HUES48 (cell line): ENCODE results near the gene ATXN7L1.
A peak's percentile ranks its signal among the peaks of the same experiment; 100 is the strongest.

Source experiments
- H3K27ac ChIP-seq: one replicate; pipeline ENCODE4 v1.7.0; 2013; ENCODE audit warnings: low read depth, low read length, inconsistent platforms
- H3K27me3 ChIP-seq: 2 replicates; pipeline ENCODE4 v1.6.1; 2013; ENCODE audit warnings: mild to moderate bottlenecking, low read length; ENCODE audit not compliant: control insufficient read depth, insufficient read depth
- H3K36me3 ChIP-seq: 2 replicates; pipeline ENCODE4 v1.6.1; 2013; ENCODE audit warnings: low read length; ENCODE audit not compliant: control insufficient read depth, insufficient read depth
- H3K4me1 ChIP-seq: 2 replicates; pipeline ENCODE4 v1.6.1; 2013; ENCODE audit warnings: mild to moderate bottlenecking, low read length; ENCODE audit not compliant: control insufficient read depth, insufficient read depth
- H3K4me3 ChIP-seq: 2 replicates; pipeline ENCODE4 v1.5.1; 2013; ENCODE audit warnings: mild to moderate bottlenecking, low read depth, low read length
- H3K9ac ChIP-seq: 2 replicates; pipeline ENCODE4 v1.6.1; 2013; ENCODE audit warnings: mild to moderate bottlenecking, low read depth, low read length, moderate library complexity
- H3K9me3 ChIP-seq: 2 replicates; pipeline ENCODE4 v1.6.1; 2013; ENCODE audit warnings: low read length; ENCODE audit not compliant: control insufficient read depth, insufficient read depth

The ATXN7L1 gene

DNA sequence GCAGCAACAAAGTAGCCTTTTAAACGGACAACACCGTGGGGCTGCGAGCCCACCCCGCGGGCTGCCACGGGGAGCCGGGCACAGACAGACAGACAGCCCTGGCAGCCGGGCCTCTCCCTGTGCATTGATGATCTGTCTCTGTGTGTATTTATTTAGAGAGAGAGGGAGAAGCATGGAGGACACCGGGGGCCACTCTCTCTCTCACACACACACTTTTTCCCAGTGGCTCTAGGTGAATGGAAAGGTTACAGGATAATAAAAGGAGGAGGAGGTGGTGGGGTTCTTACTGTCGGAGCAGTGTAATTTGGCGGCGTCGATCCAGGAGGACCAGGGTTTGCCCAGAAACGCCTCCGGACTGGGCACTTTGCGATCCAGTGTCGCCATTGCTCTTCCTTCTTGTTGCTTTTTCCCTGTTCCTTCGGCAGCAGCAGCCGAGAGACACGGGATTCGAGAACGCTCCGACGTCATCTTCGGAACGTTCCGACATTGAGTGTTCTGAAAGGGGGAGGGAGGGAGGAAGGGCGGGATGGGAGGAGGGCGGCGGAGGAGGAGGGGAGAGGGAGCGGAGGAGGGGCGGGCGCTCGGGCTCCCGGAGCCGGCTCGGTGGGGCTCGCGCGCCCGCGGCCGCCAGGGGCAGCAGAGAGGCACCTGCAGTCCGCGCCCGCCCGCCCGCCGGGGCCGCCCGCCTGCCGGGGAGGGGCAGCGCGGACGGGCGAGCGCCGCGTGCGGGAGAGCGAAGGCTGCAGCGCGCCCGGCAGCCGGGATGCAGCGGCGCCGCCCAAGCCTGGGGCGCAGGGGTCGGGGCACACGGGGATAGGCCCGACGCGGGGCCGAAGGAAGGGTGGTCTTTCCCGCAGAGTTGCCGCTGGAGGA is at the start of gene ATXN7L1:
TSS of gene ATXN7L1 (minus strand) at position 509 of the 873 bp plus-strand sequence. CDS start at position 468, 41 bp downstream.
- Histone ChIP-seq H3K9ac (peak within 1 kb of the TSS; percentile 97), H3K4me1 (peaks cover 36% of the 10 kb centered on the region)

DNA sequence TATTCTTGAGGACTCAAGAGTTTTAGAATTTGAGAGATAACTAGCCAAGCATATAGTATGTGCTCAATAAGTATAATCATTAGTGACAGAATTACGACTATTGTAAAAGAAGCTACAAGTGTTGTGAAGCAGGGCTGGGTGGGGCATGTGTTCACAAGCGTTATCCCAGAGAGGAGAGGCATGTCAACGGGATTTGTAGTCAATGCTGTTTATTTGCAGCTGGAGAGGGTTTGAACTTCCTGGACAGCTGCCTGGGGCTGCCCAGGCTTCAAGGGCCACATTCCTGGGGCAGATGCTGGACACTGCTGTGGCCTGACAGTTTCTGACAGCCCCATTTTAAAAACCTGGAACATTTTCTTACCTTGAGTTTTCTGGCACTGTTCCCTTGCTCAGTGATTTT is 49.7 kb upstream of the ATXN7L1 start:
- Histone ChIP-seq H3K27me3 (no peaks in the 10 kb centered on the region), H3K9ac (no peak overlapping the region), H3K9me3 (no peaks in the 10 kb centered on the region; the same call in 1 of the 2 replicates), H3K4me1 (no peaks in the 10 kb centered on the region), H3K27ac (no peak overlapping the region), H3K36me3 (no peaks in the 10 kb centered on the region), H3K4me3 (no peak overlapping the region)

More for the DNA sequence above, at the start of gene ATXN7L1:
- Histone ChIP-seq H3K36me3 (peaks cover 17% of the 10 kb centered on the region; the same call in 1 of the 2 replicates), H3K27ac (peak within 1 kb of the TSS; percentile 79), H3K27me3 (peaks cover 21% of the 10 kb centered on the region), H3K9me3 (no peaks in the 10 kb centered on the region), H3K4me3 (peak within 1 kb of the TSS; percentile 92)

DNA sequence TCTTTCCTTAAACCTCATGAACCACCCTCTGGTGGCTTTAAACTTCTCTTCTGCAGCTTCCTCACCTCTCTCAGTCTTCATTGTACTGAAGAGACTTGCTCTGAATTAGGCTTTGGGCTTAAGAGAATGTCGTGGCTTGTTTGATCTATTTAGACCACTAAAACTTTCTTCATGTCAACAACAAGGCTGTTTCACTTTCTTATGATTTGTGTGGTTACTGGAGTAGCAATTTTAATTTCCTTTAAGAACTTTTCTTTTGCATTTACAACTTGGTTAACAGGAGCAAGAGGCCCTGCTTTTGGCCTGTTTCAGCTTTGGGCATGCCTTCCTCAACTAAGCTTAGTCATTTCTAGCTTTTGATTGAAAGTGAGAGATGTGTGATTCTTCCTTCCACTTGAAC is 48.5 kb upstream of the ATXN7L1 start:
- no peaks in the 10 kb centered on the region; the same call in 1 of the 2 replicates for H3K9me3 ChIP-seq
- H3K4me3 ChIP-seq = no peak overlapping the region
- no peak overlapping the region for H3K27ac ChIP-seq
- H3K36me3 ChIP-seq = no peaks in the 10 kb centered on the region
- H3K27me3 ChIP-seq = no peaks in the 10 kb centered on the region
- no peaks in the 10 kb centered on the region for H3K4me1 ChIP-seq
- no peak overlapping the region for H3K9ac ChIP-seq

DNA sequence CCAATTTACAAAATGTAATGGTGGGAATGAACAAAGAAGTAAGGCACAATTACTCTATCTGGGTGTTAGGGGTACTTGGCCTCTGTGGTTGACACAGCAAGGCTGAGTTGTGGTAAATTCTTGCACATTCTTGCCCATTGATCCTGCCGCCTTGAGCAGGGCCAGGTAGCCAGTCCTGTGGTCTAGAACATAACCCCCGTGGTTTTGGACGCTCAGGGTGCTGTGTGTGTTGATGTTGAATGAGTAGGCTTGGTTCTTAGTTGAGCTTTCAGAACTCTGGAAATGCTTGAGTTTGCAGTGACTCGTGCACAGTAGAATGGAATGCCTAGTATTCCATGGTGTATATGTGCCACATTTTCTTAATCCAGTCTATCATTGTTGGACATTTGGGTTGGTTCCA is 44.4 kb upstream of the ATXN7L1 start:
- H3K4me3 ChIP-seq = no peak overlapping the region
- H3K9me3 ChIP-seq = no peaks in the 10 kb centered on the region; the same call in 1 of the 2 replicates
- H3K9ac ChIP-seq = no peak overlapping the region
- H3K4me1 ChIP-seq = no peaks in the 10 kb centered on the region
- no peak overlapping the region for H3K27ac ChIP-seq
- H3K27me3 ChIP-seq = no peaks in the 10 kb centered on the region
- no peaks in the 10 kb centered on the region for H3K36me3 ChIP-seq

GRCh38 chr7:105917659-105918058 is 41.3 kb upstream of the ATXN7L1 start:
- Histone ChIP-seq H3K9ac (no peak overlapping the region), H3K36me3 (no peaks in the 10 kb centered on the region), H3K4me3 (no peak overlapping the region), H3K27me3 (no peaks in the 10 kb centered on the region), H3K9me3 (no peaks in the 10 kb centered on the region; the same call in 1 of the 2 replicates), H3K27ac (no peak overlapping the region), H3K4me1 (no peaks in the 10 kb centered on the region)

- Histone ChIP-seq H3K9me3 (no peaks in the 10 kb centered on the region), H3K4me3 (no peak overlapping the region)
These were observed 40.2 kb upstream of the ATXN7L1 start for GRCh38 chr7:105916603-105917002.

GRCh38 chr7:105913947-105914346 is 37.5 kb upstream of the ATXN7L1 start:
- H3K36me3 ChIP-seq = 0 out of 2 replicates have a peak, but pooled peaks cover 6% of the 10 kb centered on the region
- no peak overlapping the region for H3K27ac ChIP-seq
- no peak overlapping the region for H3K9ac ChIP-seq
- no peak overlapping the region for H3K4me3 ChIP-seq
- H3K4me1 ChIP-seq = no peaks in the 10 kb centered on the region
- H3K9me3 ChIP-seq = peaks cover 4% of the 10 kb centered on the region
- no peaks in the 10 kb centered on the region for H3K27me3 ChIP-seq

More at GRCh38 chr7:105916603-105917002, 40.2 kb upstream of the ATXN7L1 start:
- no peak overlapping the region for H3K27ac ChIP-seq
- no peaks in the 10 kb centered on the region for H3K4me1 ChIP-seq
- no peak overlapping the region for H3K9ac ChIP-seq
- H3K27me3 ChIP-seq = no peaks in the 10 kb centered on the region
- H3K36me3 ChIP-seq = no peaks in the 10 kb centered on the region

DNA sequence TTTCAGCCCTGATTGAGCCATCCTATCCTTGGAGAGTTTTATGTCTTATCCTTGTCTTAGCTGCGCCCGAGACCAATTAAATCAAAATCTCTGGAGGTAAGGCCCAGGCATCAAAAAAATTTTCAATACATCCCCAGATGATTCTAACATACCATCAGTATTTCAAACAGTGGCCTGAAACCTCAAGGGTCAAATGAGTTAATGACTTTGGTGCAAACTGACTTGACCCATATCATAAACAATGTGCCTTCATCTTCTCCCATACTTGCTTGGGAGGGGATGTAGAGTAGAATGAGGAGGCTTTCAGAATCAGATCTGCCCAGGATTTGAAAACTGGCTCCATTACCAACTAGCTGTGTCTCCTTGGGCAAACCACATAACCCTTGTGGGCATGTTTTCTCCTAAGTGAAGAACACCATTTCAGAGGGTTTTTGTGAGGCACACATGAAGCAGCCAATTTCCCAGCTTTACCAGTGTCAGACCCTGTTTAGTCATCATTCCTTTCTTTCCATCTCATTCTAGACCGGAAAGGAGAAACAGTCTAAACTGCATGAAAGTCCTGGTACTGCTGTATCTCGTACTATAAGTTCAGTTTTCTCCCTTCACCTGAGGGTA is 35.7 kb upstream of the ATXN7L1 start:
- no peak overlapping the region for H3K4me3 ChIP-seq
- peaks cover 4% of the 10 kb centered on the region for H3K9me3 ChIP-seq
- no peaks in the 10 kb centered on the region for H3K27me3 ChIP-seq
- H3K36me3 ChIP-seq = 0 out of 2 replicates have a peak, but pooled peaks cover 6% of the 10 kb centered on the region
- H3K9ac ChIP-seq = no peak overlapping the region
- no peak overlapping the region for H3K27ac ChIP-seq
- no peaks in the 10 kb centered on the region for H3K4me1 ChIP-seq

DNA sequence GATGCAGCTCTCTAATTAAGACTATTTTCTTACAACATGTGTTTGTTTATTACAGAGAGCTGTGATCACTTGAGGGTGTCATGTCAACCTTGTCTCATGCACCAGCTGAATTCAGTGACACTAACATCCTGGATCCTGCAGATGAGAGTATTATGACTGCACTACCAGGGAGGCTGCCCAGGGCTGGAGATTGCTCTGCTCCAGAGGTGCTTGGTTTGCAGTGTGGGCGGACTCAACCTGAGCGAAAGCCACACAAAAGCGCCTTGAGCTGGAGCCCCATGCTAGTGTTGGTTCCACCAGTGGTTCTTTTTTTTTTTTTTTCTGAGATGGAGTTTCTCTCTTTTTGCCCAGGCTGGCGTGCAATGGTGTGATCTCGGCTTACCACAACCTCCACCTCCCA is 33.8 kb upstream of the ATXN7L1 start:
- Histone ChIP-seq H3K4me1 (peaks cover 16% of the 10 kb centered on the region), H3K27me3 (no peaks in the 10 kb centered on the region), H3K36me3 (0 out of 2 replicates have a peak, but pooled peaks cover 6% of the 10 kb centered on the region), H3K9ac (no peak overlapping the region), H3K4me3 (no peak overlapping the region), H3K27ac (no peak overlapping the region), H3K9me3 (peaks cover 4% of the 10 kb centered on the region)

DNA sequence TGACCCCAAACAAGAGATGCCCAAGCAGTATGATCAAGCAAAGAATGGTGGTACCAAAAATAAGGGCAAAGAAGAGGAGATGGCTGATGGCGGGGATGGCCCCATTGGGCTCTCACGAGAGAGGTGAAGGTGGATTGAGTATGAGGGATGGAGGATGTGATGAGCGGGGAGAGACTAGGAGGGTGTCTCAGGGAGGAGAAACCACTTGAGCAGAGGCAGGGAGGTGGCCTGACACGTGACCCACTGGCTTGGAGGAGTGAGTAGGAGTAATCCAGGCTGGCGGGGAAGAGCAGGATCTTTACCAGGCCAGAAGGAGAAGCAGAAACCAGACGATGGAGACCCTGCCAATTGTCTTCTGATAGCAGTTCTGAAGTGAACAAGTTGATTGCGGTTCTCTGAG is 33.3 kb upstream of the ATXN7L1 start:
- H3K9ac ChIP-seq = no peak overlapping the region
- H3K27me3 ChIP-seq = no peaks in the 10 kb centered on the region
- no peak overlapping the region for H3K4me3 ChIP-seq
- 0 out of 2 replicates have a peak, but pooled peaks cover 6% of the 10 kb centered on the region for H3K36me3 ChIP-seq
- no peak overlapping the region for H3K27ac ChIP-seq
- H3K4me1 ChIP-seq = peaks cover 21% of the 10 kb centered on the region
- peaks cover 4% of the 10 kb centered on the region for H3K9me3 ChIP-seq
